GM19324 (cell line): ENCODE results near the gene FAM89B.
"Not testable (repeated sequence)": the region's sequence is repeated elsewhere in the genome, so short reads cannot be mapped to it uniquely, and the experiment has no call there.

ENCODE experiments used
- ATAC-seq: cut with Tn5 transposase; IDR thresholded peaks from one replicate; pipeline ENCODE4 v1.9.1; 2021; ENCODE audit warnings: mild to moderate bottlenecking, moderate library complexity; ENCODE audit not compliant: unreplicated experiment, low FRiP score

FAM89B gene

GRCh38 chr11:65572356-65573051, at the start of gene FAM89B:
TSS of gene FAM89B (plus strand) at chr11:65572538. CDS start at chr11:65572670, 132 bp downstream.
- no peak for ATAC-seq

GRCh38 chr11:65522718-65523630, 49.4 kb upstream of the FAM89B start:
- ATAC-seq: not testable (repeated sequence)

- not testable (repeated sequence) for ATAC-seq
Measured at GRCh38 chr11:65523631-65523968, 48.7 kb upstream of the FAM89B start.

DNA sequence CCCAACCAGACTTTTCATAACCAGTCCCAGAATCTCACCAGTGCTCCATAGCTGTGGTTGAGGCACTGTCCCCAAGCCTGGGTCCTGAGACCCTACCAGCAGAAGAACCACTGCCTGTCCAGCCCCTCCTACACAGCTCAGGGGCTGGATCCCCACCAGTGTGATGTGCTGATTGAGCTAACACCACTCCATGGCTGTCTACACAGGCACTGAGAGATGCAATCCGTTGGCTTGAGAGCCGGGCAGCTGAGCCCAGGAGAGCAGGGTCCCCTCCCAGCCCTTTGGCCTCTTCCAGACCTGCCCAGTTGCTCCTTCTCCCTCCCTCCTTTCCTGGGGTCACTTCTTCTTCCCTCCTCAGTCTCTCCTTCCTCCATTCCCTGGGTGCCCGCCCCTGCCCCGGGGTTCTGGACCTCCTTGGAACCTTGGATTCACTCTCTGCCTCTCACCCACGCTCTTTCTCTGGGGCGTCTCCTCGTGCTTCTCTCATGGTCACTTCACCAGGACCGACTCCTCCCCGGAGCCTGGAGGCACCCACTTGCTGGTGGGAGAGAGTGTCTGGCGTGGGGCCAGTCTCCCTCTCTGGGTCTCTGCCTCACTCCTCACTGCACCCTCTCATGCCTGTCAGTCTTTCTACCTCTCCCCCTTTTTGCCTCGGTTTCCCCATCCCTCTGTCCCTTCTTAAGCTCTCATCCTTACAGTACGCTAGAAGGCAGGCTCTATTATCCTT, 48.2 kb upstream of the FAM89B start:
- no peak for ATAC-seq

DNA sequence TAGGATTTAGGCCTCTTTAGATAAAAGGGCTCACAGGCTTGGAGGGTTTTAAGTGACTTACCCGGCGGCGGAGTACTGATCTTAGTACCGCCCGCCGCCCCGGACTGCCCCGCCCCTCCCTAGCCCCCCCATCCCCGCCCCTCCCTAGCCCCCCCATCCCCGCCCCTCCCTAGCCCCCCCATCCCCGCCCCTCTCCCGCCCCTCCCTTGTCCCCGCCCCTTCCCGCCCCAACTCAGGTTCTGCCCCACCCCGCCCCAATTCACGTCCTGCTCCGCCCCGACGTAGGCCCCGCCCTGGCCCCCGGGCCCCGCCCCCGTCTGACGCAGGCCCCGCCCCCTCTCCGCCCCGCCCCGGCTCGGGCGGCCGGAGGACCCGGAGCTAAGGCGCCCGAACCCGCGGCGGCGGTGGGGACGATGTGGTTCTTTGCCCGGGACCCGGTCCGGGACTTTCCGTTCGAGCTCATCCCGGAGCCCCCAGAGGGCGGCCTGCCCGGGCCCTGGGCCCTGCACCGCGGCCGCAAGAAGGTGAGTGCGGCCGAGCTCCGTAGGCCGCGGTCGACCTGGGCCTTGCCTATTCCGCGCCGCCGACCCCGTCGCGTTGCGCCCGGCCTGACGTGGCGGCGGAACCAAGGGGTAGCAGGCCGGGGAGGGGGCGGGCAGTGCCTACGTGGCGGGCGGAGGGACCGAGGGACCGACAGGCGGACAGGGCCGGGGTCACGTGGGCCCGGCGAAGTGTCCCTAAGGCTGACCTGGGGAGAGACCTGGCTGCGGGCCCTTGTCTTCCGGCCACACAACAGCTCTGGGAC, 47.4 kb upstream of the FAM89B start, which contains the start of gene SCYL1:
Gene SCYL1 (plus strand): TSS at position 343 of the 805 bp plus-strand sequence. CDS start 71 bp downstream, at position 414.
- peak; percentile 63 for ATAC-seq

DNA sequence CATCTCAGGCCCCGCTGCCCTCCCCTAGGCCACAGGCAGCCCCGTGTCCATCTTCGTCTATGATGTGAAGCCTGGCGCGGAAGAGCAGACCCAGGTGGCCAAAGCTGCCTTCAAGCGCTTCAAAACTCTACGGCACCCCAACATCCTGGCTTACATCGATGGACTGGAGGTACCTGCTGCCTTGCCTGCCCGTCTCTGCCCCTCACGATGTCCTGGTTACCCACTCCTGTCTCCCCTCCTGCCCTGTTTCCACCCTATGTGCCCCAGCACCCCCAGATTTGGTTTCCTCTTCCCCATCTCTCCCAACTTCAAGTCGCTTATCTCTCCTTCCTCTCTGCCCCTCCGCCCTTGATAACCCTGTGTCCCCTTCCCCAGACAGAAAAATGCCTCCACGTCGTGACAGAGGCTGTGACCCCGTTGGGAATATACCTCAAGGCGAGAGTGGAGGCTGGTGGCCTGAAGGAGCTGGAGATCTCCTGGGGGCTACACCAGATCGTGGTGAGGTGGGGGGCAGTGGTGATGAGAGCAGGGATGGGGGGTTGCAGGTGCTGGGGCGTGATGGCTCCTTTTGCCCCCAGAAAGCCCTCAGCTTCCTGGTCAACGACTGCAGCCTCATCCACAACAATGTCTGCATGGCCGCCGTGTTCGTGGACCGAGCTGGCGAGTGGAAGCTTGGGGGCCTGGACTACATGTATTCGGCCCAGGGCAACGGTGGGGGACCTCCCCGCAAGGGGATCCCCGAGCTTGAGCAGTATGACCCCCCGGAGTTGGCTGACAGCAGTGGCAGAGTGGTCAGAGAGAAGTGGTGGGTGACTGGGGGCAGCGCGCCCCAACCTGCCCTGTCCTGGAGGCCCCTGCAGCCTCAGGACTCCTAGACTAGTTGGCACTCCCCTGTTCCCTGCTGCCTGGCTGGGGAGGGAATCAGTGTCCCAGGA, 46.5 kb upstream of the FAM89B start:
- no peak for ATAC-seq

DNA sequence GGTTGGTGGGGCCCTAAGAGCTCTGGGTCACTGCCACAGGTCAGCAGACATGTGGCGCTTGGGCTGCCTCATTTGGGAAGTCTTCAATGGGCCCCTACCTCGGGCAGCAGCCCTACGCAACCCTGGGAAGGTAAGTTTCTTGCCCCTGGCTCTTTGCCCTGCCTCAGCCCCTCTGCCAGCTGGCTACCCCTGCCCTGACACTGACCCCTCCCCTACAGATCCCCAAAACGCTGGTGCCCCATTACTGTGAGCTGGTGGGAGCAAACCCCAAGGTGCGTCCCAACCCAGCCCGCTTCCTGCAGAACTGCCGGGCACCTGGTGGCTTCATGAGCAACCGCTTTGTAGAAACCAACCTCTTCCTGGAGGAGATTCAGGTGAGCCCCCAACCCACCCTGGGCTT, 45.6 kb upstream of the FAM89B start:
- ATAC-seq: no peak

GRCh38 chr11:65528819-65529350, 43.5 kb upstream of the FAM89B start:
- ATAC-seq: no peak

DNA sequence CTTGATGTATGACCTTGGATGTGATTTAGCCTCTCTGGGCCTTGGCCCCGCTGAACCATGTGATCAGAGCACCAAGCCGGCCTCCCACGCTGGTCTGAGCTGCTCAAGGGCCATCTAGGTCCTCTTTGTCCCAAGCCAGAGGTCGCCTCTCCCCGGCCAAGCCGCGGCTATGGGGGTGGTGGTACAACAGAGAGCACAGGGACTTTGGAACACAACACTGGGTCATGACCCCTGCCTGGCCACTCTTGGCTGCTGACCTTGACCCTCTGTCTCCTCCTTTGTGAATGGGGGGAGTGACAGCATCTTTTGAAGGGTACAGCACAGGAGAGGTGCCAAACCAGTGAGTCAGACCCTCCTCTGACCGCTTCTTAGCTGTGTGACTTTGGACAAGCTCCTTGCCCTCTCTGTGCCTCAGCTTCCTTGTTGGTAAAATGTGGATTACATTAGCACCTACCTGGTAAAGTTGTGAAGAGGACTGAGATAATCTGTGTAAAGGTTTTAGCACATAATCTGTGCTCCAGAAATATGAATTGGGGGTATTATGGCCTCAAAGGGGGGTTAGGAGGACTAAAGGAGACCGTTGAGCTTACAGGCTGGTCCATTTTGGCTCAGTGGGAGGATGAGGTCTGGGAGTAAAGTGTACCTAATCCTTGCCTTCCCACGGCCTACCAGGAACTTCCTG, 42.7 kb upstream of the FAM89B start:
- no peak for ATAC-seq

DNA sequence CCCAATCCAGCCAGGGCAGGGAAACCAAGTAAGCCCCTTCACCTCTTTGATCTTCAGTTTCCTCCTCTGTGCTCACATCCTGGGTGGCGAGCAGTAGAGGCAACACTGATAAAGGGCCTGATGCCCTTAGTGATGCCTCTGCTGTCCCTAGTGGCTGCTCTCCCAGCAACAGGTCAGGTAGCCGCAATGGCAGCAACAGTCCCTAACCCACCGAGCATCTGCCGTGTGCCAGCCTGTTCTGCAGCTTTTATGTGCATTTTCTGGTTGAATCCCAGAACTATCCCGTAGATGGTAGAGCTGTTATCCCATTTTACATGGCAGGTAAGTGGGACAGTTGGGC, 42.2 kb upstream of the FAM89B start:
- no peak for ATAC-seq

- no peak for ATAC-seq
Measured at GRCh38 chr11:65532388-65533064, 39.8 kb upstream of the FAM89B start.

- no peak for ATAC-seq
Measured at GRCh38 chr11:65535102-65535501, 37.2 kb upstream of the FAM89B start.

DNA sequence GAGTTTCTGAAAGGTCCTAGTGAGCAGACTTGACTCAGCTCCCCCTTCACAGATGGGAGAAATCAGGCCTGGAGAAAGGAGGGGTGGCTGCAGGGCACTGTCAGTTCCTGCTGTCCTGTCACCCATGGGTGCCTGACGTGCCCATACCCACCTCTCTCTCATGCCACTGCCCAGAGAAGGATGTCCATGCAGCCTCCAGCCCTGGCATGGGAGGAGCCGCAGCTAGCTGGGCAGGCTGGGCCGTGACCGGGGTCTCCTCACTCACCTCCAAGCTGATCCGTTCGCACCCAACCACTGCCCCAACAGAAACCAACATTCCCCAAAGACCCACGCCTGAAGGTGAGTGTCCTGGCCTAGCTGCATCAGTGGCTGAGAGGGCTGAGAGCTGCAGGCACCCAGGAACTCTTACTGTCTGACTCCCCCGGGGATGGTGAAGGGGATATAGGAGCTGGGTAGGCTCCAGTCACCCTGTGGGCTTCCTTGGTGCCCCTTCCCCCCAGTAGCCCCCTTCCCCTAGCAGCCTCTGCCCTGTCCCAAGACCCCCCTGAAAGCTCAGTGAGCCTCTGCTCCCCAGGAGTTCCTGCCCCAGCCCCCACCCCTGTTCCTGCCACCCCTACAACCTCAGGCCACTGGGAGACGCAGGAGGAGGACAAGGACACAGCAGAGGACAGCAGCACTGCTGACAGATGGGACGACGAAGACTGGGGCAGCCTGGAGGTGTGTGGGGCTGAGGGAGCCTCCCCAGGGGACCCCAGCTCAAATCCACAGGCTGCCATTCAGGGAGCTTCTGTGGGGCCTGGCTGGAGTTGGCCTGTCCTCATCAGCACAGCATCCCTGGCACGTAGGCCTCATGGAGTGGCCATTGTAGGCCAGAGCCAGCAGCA, 35.7 kb upstream of the FAM89B start:
- no peak for ATAC-seq

DNA sequence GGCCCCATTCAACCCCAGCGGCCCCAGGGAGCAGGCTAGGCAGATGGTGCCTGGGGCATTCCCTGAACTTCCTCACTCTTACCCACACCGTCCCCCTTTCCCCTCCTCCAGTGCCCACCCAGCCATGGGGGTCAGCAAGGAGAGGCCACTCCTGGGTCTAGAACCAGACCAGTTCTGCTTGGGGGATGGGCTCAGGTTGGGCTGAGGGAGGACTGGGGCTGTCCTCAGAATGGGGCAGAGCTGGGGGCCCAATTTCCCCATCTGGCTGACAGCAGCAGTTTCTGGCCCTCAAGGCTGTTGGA, 35.1 kb upstream of the FAM89B start:
- no peak for ATAC-seq

- ATAC-seq: no peak
Measured at GRCh38 chr11:65537620-65538231, 34.6 kb upstream of the FAM89B start.

- no peak for ATAC-seq
Measured at GRCh38 chr11:65538232-65538914, 34.0 kb upstream of the FAM89B start.
